HG03439 (cell line): ENCODE results near the gene ARPIN.
"Not testable (repeated sequence)": the region's sequence is repeated elsewhere in the genome, so short reads cannot be mapped to it uniquely, and the experiment has no call there.

Source experiments
- ATAC-seq: cut with Tn5 transposase; IDR thresholded peaks from one replicate; pipeline ENCODE4 v1.9.1; 2021; ENCODE audit warnings: mild to moderate bottlenecking, moderate library complexity; ENCODE audit not compliant: unreplicated experiment

ARPIN gene

GRCh38 chr15:89910891-89911626 is 1.7 kb downstream of the ARPIN start:
- ATAC-seq = no peak

DNA sequence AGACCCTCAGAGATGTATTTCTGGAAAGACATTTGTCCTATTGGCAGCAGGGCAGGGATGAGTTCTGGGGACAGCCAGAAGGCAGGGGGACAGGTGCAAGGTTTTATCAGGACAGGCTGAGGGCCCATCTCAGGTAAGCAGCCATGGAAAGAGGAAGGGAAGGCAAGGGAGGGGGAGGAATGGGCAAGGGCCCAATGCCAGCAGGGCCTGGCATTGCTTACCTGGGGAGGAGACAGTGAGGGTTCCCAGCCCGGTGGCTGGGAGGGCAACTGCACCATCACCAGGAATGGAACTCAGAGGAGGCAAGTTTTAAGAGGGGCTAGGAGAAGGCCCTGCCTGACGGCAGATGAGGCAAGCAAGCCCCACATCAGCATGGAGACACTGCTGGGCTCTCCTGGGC is 3.1 kb downstream of the ARPIN start:
- ATAC-seq = no peak

- no peak for ATAC-seq
Observed at GRCh38 chr15:89908226-89908625, 4.5 kb downstream of the ARPIN start.

- ATAC-seq = no peak
Observed at GRCh38 chr15:89907289-89907688, 5.5 kb downstream of the ARPIN start.

DNA sequence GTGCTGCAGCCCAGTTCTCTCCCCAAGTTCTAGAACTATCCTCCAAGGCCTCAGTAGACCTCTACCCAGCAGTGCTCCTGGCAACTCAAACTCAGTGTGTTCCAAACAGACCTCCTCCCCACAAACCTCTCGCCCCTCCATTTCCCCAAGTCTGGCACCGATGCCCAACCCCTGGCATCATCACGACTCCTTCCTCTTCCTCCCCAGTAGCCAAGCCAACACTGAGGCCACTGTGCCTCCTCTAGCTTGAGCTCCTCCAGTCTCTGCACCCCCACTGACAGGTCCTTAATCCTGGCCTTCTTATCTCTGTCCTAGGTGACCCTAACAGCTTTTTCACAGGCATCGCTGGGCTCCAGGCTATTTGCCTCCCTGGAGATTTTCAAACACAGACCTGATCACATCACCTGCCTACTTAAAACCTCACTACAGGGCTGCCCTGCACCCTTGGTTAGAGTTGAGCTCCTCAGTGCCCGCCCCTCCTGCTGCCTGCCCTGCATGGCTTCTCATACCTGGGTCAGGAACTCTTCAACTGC is 6.8 kb downstream of the ARPIN start:
- no peak for ATAC-seq

DNA sequence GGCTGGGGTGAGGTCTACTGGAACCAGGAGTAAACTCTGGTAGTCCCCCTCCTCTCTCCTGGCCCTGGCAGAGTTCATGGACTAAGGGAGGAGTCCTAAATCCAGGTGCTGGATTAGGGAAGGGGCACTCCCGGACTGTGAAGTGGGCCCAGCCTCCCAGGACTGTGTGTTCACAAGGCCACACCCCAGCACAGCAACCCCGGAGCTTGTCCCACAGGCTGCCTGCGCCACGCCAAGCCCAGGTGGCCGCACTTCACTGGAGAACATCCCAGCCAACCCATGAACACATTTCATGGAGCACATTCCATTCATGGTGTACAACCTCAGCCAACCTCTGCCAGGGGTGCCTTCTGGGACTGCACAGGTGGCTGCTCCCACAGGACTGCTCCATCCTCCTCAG is 8.2 kb downstream of the ARPIN start:
- ATAC-seq = no peak

DNA sequence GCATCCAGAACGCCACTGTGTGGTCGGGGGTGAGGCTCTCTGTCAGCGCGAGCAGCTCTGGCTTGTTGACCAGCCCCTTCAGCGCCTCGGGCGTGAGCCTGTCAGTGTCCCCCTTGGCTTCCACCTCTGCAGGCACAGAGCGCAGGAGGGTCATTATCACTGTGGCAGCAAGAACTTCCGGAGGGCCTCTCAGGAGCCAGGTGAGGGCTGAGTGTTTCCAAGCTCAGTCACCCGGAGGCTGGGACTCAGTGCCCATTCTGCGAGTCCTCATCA is 9.0 kb downstream of the ARPIN start:
- no peak for ATAC-seq

DNA sequence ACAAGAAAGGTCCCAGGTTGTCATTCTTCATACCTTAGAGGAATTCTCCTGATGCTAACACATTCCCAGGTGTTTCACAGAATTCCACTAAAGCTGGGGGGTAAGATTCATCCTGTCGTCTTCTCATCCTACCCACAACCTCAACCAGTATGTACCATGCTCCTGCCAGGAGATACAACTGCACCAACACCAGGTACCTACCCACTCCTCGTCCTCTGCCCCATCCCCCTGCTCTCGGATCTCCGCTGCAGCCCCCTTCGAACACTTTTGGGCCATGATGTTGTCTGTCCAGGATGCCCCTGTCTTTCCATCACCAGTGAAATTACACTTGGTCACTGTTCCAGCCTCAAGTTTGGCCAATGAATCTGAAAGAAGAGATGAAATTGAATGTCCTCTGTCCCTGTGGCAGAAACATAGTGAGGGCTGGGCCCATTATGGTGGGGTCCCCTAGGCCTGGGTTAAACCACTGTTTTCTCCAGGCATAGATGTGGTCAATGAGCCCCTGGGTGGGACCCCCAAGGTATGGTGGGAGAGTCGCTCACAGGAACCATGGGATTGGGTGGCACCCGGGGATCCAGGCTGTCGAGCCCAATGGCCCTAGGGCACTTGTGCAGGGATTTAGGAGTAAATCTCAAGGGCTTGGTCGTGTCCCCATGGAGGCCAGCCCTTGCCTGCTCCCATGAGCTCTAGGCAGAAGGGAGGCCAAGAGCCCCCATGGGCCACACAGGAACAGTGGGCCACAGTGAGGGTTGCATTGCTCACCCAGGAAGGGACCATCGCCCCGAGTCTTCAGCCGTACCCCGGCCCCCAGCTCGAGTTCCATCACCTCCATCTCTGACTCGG is 9.5 kb downstream of the ARPIN start:
- ATAC-seq = no peak

DNA sequence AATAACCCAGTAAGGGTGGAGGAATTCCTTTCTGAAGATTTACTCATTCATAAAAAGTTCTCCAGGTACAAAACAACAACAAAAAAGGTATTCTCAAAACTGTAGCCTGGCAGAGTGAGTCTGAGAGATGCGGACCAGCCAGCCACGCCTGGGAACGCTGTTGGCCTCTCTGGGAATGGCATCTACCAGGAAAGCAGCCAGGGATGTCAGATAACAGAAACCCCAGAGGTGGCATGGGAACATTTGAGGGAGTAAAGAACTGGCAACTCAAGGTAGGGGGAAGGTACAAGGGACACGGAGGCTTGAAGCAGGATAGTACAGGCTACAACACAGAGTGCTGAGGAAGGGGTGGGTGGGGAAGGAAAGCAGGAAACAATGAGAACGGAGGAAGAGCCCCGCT is 11.9 kb downstream of the ARPIN start:
- no peak for ATAC-seq

- no peak for ATAC-seq
Observed at GRCh38 chr15:89899951-89900567, 12.7 kb downstream of the ARPIN start.

DNA sequence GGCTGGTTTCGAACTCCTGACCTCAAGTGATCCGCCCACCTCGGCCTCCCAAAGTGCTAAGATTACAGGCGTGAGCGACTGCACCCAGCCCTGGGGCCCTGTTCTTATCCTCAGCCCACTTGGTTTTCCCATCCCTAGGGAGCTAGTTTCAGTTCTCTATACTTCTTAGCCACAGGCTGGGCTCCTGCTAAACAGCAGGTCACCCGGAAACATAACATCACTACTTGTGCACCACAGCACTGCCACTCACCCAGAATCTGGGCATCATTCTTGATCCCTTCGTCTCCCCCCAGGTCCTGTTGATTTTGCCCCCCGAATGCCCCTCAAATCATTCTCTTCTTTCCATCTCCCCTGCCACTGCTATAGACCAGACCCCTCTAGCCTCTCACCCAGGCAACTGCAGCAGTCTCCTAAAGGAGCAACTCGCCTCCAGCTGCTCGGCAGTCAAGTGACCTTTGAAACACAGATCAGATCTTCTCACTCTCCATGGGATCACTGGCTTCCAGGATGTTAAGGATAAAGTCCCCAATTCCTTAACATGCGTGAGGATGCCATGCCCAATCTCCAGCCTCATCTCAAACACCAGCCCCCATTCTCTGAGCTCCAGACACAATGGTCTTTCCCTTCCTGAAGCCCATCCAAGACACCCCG is 13.3 kb downstream of the ARPIN start:
- ATAC-seq = no peak

- peak; percentile 36 for ATAC-seq
Observed at GRCh38 chr15:89898614-89899294, 14.0 kb downstream of the ARPIN start.

DNA sequence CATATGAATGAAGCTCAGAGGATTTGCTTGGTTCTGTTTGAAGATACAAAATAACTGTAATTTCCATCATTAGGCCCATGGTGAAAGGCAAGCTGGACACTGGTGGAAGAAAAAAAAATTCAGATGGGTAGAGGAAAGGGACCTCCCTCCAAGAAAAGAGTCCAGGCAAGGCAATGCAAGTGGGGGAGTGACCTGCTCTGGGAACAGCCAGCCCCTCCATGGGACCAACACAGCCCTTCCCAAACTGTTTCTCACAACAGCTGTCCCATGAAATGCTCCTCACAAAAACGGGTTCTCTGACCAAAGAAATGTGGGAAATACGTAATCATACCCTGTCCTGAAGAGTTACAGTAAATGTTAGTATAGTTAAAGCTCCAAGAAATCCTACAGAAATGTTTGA is 14.6 kb downstream of the ARPIN start:
- no peak for ATAC-seq

GRCh38 chr15:89893696-89894447 is 18.9 kb downstream of the ARPIN start, which contains the start of gene AP3S2:
Gene AP3S2, minus strand, starts transcription at chr15:89893994. Its CDS starts 45 bp downstream, at chr15:89893949.
- ATAC-seq = peak; percentile 90

GRCh38 chr15:89893027-89893426 is 19.7 kb downstream of the ARPIN start:
- no peak for ATAC-seq

DNA sequence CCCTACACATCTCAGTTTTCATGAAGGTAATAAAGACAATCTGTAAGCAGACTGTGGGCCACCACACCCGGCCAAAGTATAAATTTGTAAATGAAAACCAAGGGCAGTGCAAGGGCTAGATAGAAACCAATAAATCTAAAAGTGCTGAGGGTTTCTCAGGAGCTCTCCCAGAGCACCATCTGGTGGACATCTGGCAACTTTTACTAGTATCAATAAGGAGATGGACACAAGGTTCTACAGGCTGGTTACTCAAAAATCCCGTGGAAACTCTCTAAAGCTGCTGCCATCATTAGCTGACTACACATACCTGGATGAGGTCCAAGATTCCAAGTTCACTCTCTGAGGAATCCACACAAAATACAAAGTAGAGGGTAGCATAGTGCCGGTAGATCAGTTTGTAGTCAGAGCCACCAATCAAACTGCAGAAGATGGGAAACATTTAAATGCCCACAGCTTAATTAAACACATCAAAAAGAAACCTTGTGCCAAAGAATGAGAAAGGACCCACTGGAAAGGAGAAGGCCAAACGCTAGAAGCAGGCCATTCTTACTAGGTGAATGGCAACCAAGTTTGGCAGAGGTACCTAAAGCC is 24.4 kb downstream of the ARPIN start:
- no peak for ATAC-seq

- no peak for ATAC-seq
Observed at GRCh38 chr15:89885611-89886010, 27.1 kb downstream of the ARPIN start.

GRCh38 chr15:89885179-89885578 is 27.6 kb downstream of the ARPIN start:
- ATAC-seq = not testable (repeated sequence)

DNA sequence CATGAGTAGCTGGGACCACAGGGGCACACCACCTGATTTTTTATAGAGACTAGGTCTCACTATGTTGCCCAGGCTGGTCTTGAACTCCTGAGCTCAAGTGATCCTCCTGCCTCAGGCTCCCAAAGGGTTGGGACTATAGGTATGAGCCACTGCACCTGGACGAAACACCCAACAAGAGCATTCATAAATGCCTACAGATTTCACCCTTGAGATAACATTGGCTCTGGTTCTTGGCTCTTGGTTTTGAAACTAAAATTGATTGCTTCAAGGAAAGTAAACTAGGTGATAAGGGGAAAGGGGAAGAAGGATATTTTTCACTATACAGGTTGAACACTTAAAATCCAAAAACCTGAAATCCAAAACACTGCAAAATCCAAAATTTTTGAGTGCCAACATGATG is 29.2 kb downstream of the ARPIN start:
- no peak for ATAC-seq

DNA sequence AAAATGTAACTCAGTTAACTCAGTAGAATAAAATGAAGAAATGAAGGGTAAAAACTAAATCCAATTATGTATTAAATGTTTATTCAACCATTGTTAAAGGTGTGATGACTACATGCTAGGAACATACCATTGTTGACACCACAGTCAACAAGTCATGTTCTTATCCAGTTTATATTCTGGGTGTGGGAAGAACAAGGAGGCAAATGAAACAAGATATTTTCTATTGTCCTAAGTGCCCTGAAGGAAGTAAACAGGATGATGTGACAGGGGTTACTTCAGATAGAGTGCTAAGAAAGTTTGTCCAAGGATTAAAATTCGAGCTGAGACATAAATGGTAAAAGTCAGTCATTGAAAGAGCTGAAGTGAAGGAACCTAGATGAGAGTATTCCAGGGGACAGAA is 32.0 kb downstream of the ARPIN start:
- ATAC-seq = no peak
